Esophagus muscularis mucosa (tissue), 3 donors: ENCODE measurements around the gene APOM.

ENCODE experiments used
- POLR2AphosphoS5 ChIP-seq, 2 donors: sonication (generic); formaldehyde crosslinking; IDR thresholded peaks; one replicate each; pipeline ENCODE4 v1.6.1; 2017; ENCODE audit warnings: antibody characterized with exemption in 2 of 2
- TF ChIP-seq, protein P1 (sequence below), 3 experiments: fragments of 200-600 bp in 2 of 3; fragments of 450-650 bp in 1 of 3; sonication (generic) in 2 of 3; IDR thresholded peaks; one replicate each; pipeline ENCODE4 v1.5.1; 2017 to 2019; ENCODE audit warnings: antibody characterized with exemption in 3 of 3, mild to moderate bottlenecking in 2 of 3, moderate library complexity in 1 of 3

DNA sequence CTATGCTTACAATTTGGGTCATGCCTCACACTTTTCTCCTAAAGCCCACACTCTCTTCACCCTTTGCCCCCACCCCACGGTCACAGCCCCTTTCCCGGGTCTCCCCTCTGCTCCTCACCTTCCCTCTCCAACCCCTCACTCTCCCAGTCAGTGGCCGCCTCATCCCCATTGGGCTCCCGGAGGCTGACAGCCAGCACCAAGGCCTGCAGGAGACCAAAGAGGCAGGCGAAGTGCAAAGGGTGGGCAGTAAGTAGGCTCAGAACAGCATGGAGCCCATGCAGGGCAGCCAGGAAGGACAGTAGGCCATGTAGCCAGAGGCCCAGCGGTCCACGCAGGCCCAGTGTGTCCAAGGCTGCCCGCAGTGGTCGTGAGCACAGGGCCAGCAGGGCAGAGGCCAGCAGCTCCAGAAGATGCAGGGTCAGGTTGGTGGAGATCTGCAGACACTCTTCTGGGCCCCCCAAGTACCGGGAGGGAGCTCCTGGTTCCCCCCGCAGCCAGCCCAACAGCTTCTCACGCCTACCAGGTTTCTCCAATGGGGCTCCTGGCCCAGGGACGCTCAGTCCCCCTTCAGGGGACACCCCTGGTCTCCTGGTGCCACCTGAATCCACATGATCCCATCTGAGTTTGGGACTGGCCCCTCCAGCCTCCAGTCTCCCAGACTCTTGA lies 3.4 kb downstream of the APOM start:
- TF ChIP-seq, protein P1, sequence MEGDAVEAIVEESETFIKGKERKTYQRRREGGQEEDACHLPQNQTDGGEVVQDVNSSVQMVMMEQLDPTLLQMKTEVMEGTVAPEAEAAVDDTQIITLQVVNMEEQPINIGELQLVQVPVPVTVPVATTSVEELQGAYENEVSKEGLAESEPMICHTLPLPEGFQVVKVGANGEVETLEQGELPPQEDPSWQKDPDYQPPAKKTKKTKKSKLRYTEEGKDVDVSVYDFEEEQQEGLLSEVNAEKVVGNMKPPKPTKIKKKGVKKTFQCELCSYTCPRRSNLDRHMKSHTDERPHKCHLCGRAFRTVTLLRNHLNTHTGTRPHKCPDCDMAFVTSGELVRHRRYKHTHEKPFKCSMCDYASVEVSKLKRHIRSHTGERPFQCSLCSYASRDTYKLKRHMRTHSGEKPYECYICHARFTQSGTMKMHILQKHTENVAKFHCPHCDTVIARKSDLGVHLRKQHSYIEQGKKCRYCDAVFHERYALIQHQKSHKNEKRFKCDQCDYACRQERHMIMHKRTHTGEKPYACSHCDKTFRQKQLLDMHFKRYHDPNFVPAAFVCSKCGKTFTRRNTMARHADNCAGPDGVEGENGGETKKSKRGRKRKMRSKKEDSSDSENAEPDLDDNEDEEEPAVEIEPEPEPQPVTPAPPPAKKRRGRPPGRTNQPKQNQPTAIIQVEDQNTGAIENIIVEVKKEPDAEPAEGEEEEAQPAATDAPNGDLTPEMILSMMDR (IDR thresholded peaks at IDR 0.05), result no peak
- no peak for TF ChIP-seq POLR2AphosphoS5 (IDR thresholded peaks at IDR 0.05)
